Sigmoid colon (tissue), 7 donors: ENCODE results near the gene PLA2G4D. TPM values are rescaled to one million over a fixed set of nuclear protein-coding genes. Genes with fewer than 3 reads are reported as not detected.

Source experiments
- DNase-seq: peaks from one replicate; pipeline ENCODE4 v3.0.0-alpha.2; 2019
- H3K27ac ChIP-seq, 4 donors: fragments of 200-600 bp; sonication (generic); one replicate each; pipeline ENCODE4 v1.5.1; 2016 to 2019; ENCODE audit warnings: mild to moderate bottlenecking in 1 of 4
- H3K27me3 ChIP-seq, 3 donors: fragments of 200-600 bp; sonication (generic); one replicate each; pipeline ENCODE4 v1.5.1; 2019; ENCODE audit warnings: mild to moderate bottlenecking in 1 of 3
- H3K36me3 ChIP-seq, 4 donors: fragments of 200-600 bp; sonication (generic); one replicate each; pipeline ENCODE4 v1.5.1; 2016 to 2019
- H3K4me1 ChIP-seq, 4 donors: fragments of 200-600 bp; sonication (generic); one replicate each; pipeline ENCODE4 v1.5.1; 2017 to 2019
- H3K4me3 ChIP-seq, 4 donors: fragments of 200-600 bp; sonication (generic); one replicate each; pipeline ENCODE4 v1.5.1; 2017 to 2019; ENCODE audit warnings: mild to moderate bottlenecking in 2 of 4, moderate library complexity in 1 of 4
- H3K9me3 ChIP-seq, 4 donors: fragments of 200-600 bp in 3 of 4; sonication (generic) in 3 of 4; one replicate each; pipeline versions ENCODE4 v1.5.1 to v1.6.1; 2013 to 2019
- EP300 ChIP-seq, 4 donors: sonication (generic); formaldehyde crosslinking; IDR thresholded peaks; one replicate each; pipeline ENCODE4 v1.6.1; 2017; ENCODE audit warnings: antibody characterized with exemption in 4 of 4
- POLR2A ChIP-seq, 2 donors: fragments of 450-650 bp; IDR thresholded peaks; one replicate each; pipeline ENCODE4 v1.6.1; 2016; ENCODE audit warnings: antibody characterized with exemption in 2 of 2, mild to moderate bottlenecking in 2 of 2, moderate library complexity in 2 of 2
- POLR2AphosphoS5 ChIP-seq, 4 donors: sonication (generic); formaldehyde crosslinking; IDR thresholded peaks; one replicate each; pipeline ENCODE4 v1.6.1; 2017; ENCODE audit warnings: antibody characterized with exemption in 4 of 4
- WGBS, 2 donors: extraction: QIAGEN DNeasy Blood & Tissue Kit; methylation state at CpG; one replicate each; pipeline ENCODE4 v1.1.7; 2013; 5-methylcytosine and 5-hydroxymethylcytosine counted together
- intact Hi-C: fragments of 100-400 bp; cut with DNase I; formaldehyde crosslinking; loops from one replicate; pipeline ENCODE4 v1.15.1; 2023
- polyA plus RNA-seq, 3 donors: library from polyadenylated mRNA; stranded (reverse); fragments of 200-250 nt; gene quantifications; one replicate each; pipeline ENCODE4 v1.2.3, GENCODE V29; 2013
- total RNA-seq, 4 donors: library from RNA; depleted of rRNA; stranded (reverse); fragments of >200 nt; gene quantifications; one replicate each; pipeline ENCODE4 v1.1.0, GENCODE V29; 2016
- TF ChIP-seq, protein P1 (sequence below), 4 experiments: fragments of 450-650 bp in 3 of 4; fragments of 200-600 bp in 1 of 4; IDR thresholded peaks; one replicate each; pipeline ENCODE4 v1.5.1; 2016 to 2019; ENCODE audit warnings: antibody characterized with exemption in 4 of 4, mild to moderate bottlenecking in 3 of 4, moderate library complexity in 2 of 4
- donor health status: healthy with polysubstance abuse.
- donor health status: Bipolar disorder and iron deficiency.
- donor health status: healthy.

PLA2G4D gene
- total and polyA plus RNA-seq, 7 donors = under 0.01 to 0.31 (median 0.28) TPM; not detected in 4

- DNase-seq = no peak
- Histone ChIP-seq H3K9me3 (no peaks in the 10 kb centered on the region), H3K27me3 (peaks cover 0 to 4% (median 0%) of the 10 kb centered on the region in 3 donors), H3K4me3 (peak overlapping the region in 3 of 4 donors; percentile 15 to 32 (median 21)), H3K27ac (no peak overlapping the region), H3K36me3 (no peaks in the 10 kb centered on the region), H3K4me1 (peaks cover 0 to 10% (median 8%) of the 10 kb centered on the region in 4 donors)
- intact Hi-C loops = loop anchor here (5.0 kb wide), 1 partner anchor 70 kb away; no protein-coding TSS in a partner anchor
- WGBS, 2 donors = 11 to 14% methylated on average over 37 of the region's 37 CpGs
- TF ChIP-seq POLR2AphosphoS5 (IDR thresholded peaks at IDR 0.05) = peak in 1 of 4 donors; percentile 36
- TF ChIP-seq, protein P1, sequence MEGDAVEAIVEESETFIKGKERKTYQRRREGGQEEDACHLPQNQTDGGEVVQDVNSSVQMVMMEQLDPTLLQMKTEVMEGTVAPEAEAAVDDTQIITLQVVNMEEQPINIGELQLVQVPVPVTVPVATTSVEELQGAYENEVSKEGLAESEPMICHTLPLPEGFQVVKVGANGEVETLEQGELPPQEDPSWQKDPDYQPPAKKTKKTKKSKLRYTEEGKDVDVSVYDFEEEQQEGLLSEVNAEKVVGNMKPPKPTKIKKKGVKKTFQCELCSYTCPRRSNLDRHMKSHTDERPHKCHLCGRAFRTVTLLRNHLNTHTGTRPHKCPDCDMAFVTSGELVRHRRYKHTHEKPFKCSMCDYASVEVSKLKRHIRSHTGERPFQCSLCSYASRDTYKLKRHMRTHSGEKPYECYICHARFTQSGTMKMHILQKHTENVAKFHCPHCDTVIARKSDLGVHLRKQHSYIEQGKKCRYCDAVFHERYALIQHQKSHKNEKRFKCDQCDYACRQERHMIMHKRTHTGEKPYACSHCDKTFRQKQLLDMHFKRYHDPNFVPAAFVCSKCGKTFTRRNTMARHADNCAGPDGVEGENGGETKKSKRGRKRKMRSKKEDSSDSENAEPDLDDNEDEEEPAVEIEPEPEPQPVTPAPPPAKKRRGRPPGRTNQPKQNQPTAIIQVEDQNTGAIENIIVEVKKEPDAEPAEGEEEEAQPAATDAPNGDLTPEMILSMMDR (IDR thresholded peaks at IDR 0.05) = peak in 2 of 4 experiments; percentile 19 to 33
- TF ChIP-seq EP300 (IDR thresholded peaks at IDR 0.05) = no peak
- TF ChIP-seq POLR2A (IDR thresholded peaks at IDR 0.05) = no peak
These were observed 37.2 kb downstream of the PLA2G4D start for GRCh38 chr15:42056934-42057798.

DNA sequence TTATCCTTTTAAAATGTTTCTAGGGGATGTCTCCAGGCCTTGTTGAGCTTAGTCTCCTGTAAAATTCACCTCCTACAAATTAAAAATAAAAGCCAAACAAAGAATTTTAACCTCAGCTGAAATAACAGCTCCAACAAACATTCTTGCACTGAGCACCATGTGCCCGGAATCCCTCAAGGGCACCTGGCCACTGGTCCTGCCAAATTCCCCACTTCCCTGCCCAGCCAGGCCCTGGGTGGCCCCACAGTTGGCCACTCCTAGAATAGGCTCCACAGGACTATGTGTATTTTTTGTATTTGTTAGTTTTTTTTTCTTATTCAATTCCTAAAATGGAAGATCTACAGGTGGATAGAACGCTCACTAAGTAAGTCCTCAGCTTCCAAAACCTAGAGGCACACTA lies 40.4 kb downstream of the PLA2G4D start:
- H3K36me3 ChIP-seq = no peaks in the 10 kb centered on the region
- H3K4me1 ChIP-seq = peaks cover 0 to 10% (median 8%) of the 10 kb centered on the region in 4 donors
- TF ChIP-seq, protein P1 (IDR thresholded peaks at IDR 0.05) = no peak
- no peak for TF ChIP-seq EP300 (IDR thresholded peaks at IDR 0.05)
- TF ChIP-seq POLR2A (IDR thresholded peaks at IDR 0.05) = no peak
- no peak for TF ChIP-seq POLR2AphosphoS5 (IDR thresholded peaks at IDR 0.05)
- intact Hi-C loops = no loop called here
- no peak overlapping the region for H3K4me3 ChIP-seq
- 71 to 90% methylated on average over 2 of the region's 2 CpGs for WGBS, 2 donors
- no peak for DNase-seq
- H3K27ac ChIP-seq = no peak overlapping the region
- no peaks in the 10 kb centered on the region for H3K9me3 ChIP-seq
- peaks cover 0 to 4% (median 0%) of the 10 kb centered on the region in 3 donors for H3K27me3 ChIP-seq

DNA sequence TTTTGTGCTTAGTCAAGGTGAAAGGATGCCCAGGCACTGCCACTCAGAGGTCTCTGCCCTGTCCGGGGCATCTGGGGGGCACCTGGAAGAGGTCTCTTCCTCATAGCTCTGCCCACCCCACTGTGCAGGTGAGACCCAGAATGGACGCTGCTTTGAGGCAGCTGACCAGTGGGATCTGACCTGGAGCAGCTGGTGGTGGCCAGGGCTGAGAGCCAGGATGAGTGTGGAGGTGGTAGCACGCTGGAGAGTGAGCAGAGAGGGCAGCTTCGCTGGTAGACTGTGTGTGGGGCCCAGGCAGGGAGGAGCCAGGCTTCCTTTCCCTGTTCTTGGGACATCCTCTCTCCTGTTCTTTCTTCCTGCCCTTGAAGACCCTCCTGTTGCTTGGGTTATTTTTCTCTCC lies 41.4 kb downstream of the PLA2G4D start:
- Histone ChIP-seq H3K36me3 (no peaks in the 10 kb centered on the region), H3K4me3 (no peak overlapping the region), H3K4me1 (peaks cover 0 to 10% (median 8%) of the 10 kb centered on the region in 4 donors), H3K27ac (no peak overlapping the region), H3K27me3 (peaks cover 0 to 6% (median 0%) of the 10 kb centered on the region in 3 donors), H3K9me3 (no peaks in the 10 kb centered on the region)
- WGBS, 2 donors = 84 to 92% methylated on average over 4 of the region's 4 CpGs
- TF ChIP-seq EP300 (IDR thresholded peaks at IDR 0.05) (no peak), POLR2AphosphoS5 (IDR thresholded peaks at IDR 0.05) (no peak), POLR2A (IDR thresholded peaks at IDR 0.05) (no peak)
- TF ChIP-seq, protein P1 (IDR thresholded peaks at IDR 0.05) = no peak
- intact Hi-C loops = no loop called here
- no peak for DNase-seq

DNA sequence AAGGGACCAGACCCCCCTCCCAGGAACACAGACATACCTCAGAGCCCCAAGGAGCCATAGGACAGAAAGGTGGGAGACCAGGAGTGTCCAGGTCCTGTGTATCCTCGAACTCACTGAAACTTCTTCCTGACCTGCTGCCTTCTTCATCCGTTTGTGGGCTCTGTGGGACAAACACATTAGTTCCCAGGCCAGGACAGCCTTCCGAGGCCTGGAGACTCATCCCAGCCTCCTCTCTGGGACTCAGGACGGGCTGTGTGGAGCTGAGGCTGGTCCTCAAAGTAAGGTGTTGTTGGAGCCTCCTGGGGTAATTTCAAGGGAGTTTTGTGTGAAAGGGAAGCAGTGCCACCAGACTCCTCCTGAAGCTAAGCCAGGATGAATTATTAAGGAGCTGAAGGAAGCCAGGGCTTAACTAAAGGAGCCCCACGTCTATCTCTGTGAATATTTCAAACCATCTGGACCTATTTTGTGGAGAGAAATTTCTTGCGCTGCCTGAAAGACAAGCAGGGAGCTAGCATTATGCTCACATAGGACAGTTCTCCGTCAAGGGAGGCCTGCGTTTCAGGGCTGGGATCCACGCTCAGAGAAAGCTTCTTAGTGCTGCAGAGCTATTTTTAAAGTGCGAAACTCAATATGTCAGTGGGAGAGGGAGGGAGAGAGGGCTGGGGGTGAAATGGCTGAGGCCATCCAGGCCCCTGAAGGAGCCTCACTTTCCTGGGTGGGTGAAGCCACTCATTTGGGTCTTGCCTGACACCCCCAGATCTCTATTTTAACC lies 43.7 kb downstream of the PLA2G4D start:
- intact Hi-C loops = no loop called here
- 88 to 89% methylated on average over 10 of the region's 10 CpGs for WGBS, 2 donors

More for the DNA sequence above, 43.7 kb downstream of the PLA2G4D start:
- Histone ChIP-seq H3K9me3 (no peaks in the 10 kb centered on the region), H3K27ac (no peak overlapping the region), H3K4me1 (no peaks in the 10 kb centered on the region), H3K36me3 (no peaks in the 10 kb centered on the region), H3K27me3 (peaks cover 0 to 6% (median 0%) of the 10 kb centered on the region in 3 donors), H3K4me3 (no peak overlapping the region)
- TF ChIP-seq, protein P1 (IDR thresholded peaks at IDR 0.05) = no peak
- TF ChIP-seq POLR2A (IDR thresholded peaks at IDR 0.05) (no peak), POLR2AphosphoS5 (IDR thresholded peaks at IDR 0.05) (no peak)
- no peak for DNase-seq
